ENCODE data around the gene MYL5. TPM values are rescaled to one million over a fixed set of nuclear protein-coding genes. Genes with fewer than 3 reads are reported as not detected.

Gene MYL5
- total and polyA plus RNA-seq, 11 donors, result 1.4 to 12.9 (median 4.4) TPM

DNA sequence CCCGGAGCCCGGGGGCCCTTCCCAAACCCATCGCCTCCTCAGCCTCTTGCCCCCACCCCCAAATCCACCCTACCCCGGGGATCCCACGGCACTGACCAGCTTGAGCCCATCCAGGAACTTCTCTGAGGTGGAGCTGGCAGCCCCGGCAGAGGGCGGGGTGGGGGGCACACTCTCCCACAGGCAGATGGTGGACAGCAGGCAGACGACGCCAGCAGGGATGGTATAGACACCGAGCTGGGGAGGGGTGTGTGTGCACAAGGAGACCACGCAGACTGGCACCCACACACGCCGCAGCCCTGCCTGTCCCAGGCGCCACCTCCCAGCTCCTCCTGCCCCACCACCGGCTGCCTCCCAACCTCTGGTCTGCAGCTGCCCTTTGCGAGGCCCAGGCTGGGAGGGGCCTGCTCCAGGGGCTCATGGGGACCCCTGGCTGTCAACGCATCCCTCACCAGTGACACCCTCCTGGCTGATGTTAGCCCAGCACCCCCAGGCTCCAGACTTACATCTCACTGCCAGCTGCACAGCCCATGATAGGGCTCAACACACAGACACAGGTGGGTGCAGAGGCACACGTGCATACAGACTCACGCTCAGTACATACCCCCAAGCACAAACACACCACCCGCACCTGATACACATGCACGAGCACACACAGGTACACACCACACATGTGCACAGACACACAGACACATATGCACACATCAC, 10.4 kb downstream of the MYL5 start:
- DNase-seq, result peak in 2 of 5 donors; percentile 25 to 49
- Histone ChIP-seq H3K9me3 (no peaks in the 10 kb centered on the region), H3K27me3 (no peaks in the 10 kb centered on the region), H3K36me3 (no peaks in the 10 kb centered on the region), H3K4me3 (no peak overlapping the region), H3K4me1 (peaks cover 6 to 63% (median 48%) of the 10 kb centered on the region in 12 donors), H3K27ac (no peak overlapping the region)
- WGBS, 4 donors, result 81 to 87% (median 84%) methylated on average over 18 to 21 of the region's 21 CpGs
- ATAC-seq, result no peak
- TF ChIP-seq POLR2A (IDR thresholded peaks at IDR 0.05) (no peak), CTCF (IDR thresholded peaks at IDR 0.05) (no peak)
- intact Hi-C loops (cut with DNase I), result no loop called here

GRCh38 chr4:685679-686412, 11.5 kb downstream of the MYL5 start:
- DNase-seq, result peak in 3 of 5 donors; percentile 35 to 54 (median 35)
- no peak overlapping the region for H3K27ac ChIP-seq
- H3K9me3 ChIP-seq, result no peaks in the 10 kb centered on the region
- ATAC-seq, result no peak
- 94 to 97% (median 95%) methylated on average over 27 to 37 of the region's 37 CpGs for WGBS, 4 donors
- no peak overlapping the region for H3K4me3 ChIP-seq
- intact Hi-C loops (cut with DNase I), result no loop called here
- H3K27me3 ChIP-seq, result no peaks in the 10 kb centered on the region
- H3K36me3 ChIP-seq, result no peaks in the 10 kb centered on the region
- TF ChIP-seq CTCF (IDR thresholded peaks at IDR 0.05), result no peak
- no peak for TF ChIP-seq POLR2A (IDR thresholded peaks at IDR 0.05)
- peaks cover 2 to 62% (median 45%) of the 10 kb centered on the region in 12 donors for H3K4me1 ChIP-seq

- WGBS, 4 donors, result 93 to 97% (median 95%) methylated on average over 11 to 31 of the region's 31 CpGs
- H3K27me3 ChIP-seq, result no peaks in the 10 kb centered on the region
- peaks cover 0 to 57% (median 41%) of the 10 kb centered on the region in 12 donors for H3K4me1 ChIP-seq
- peak overlapping the region in 4 of 12 donors; percentile 60 to 70 (median 67) for H3K4me3 ChIP-seq
- intact Hi-C loops (cut with DNase I), result no loop called here
- TF ChIP-seq POLR2A (IDR thresholded peaks at IDR 0.05), result no peak
- TF ChIP-seq CTCF (IDR thresholded peaks at IDR 0.05), result no peak
- no peak for ATAC-seq
- H3K9me3 ChIP-seq, result no peaks in the 10 kb centered on the region
- peak in 2 of 5 donors; percentile 37 to 72 for DNase-seq
- no peaks in the 10 kb centered on the region for H3K36me3 ChIP-seq
- peak overlapping the region in 11 of 12 donors; percentile 76 to 93 (median 84) for H3K27ac ChIP-seq
Observed at GRCh38 chr4:686413-687040, 12.2 kb downstream of the MYL5 start.
